Fibroblast of mammary gland (primary cell): ENCODE results near the gene DNTT.

Source experiments
- DNase-seq: peaks from one replicate; pipeline ENCODE4 v3.0.0-alpha.2; 2010; ENCODE audit warnings: low read depth
- H3K4me3 ChIP-seq: 2 replicates; pipeline ENCODE4 v1.5.1; 2011; ENCODE audit warnings: low read depth, mild to moderate bottlenecking, low read length, moderate library complexity; ENCODE audit not compliant: control insufficient read depth
- TF ChIP-seq, protein P1 (sequence below): conservative IDR thresholded peaks from 2 replicates; pipeline ENCODE4 v1.5.1; 2011; ENCODE audit warnings: low read depth, low read length, inconsistent platforms; ENCODE audit not compliant: control insufficient read depth, insufficient read depth

The DNTT gene

DNA sequence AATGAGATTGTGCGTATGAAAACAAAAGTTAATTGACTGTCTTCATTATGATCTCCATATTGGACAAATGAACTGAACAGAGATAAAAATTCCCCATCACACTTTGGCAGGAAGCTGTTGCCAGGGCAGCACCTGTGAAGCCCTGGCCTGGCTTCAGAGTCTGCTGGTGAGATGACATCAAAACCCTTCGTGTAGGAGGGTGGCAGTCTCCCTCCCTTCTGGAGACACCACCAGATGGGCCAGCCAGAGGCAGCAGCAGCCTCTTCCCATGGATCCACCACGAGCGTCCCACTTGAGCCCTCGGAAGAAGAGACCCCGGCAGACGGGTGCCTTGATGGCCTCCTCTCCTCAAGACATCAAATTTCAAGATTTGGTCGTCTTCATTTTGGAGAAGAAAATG, at the start of gene DNTT:
Gene DNTT (plus strand): TSS at position 205 of the 400 bp plus-strand sequence. CDS start 64 bp downstream, at position 269.
- no peak for DNase-seq
- TF ChIP-seq, protein P1, sequence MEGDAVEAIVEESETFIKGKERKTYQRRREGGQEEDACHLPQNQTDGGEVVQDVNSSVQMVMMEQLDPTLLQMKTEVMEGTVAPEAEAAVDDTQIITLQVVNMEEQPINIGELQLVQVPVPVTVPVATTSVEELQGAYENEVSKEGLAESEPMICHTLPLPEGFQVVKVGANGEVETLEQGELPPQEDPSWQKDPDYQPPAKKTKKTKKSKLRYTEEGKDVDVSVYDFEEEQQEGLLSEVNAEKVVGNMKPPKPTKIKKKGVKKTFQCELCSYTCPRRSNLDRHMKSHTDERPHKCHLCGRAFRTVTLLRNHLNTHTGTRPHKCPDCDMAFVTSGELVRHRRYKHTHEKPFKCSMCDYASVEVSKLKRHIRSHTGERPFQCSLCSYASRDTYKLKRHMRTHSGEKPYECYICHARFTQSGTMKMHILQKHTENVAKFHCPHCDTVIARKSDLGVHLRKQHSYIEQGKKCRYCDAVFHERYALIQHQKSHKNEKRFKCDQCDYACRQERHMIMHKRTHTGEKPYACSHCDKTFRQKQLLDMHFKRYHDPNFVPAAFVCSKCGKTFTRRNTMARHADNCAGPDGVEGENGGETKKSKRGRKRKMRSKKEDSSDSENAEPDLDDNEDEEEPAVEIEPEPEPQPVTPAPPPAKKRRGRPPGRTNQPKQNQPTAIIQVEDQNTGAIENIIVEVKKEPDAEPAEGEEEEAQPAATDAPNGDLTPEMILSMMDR = no peak
- H3K4me3 ChIP-seq = no peak within 1 kb of the TSS

DNA sequence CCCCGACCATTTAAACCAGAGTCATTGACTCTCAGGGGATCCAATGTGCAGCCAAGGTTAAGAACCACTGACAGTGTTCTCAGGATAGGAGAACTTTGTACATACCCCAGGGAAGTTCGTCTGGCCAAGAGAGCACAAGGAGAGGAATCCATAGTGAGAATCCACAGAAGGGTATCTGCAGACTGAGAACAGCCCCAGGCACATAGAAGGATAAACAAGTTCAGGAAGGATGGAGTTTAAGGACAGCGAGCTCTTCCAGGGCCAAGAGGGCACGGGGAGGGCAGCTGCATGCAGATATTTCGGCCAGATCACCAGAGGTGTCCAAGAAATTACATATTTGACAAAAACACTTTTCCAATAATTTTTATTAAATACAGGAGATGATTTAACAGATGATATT, 49.3 kb upstream of the DNTT start:
- no peak for DNase-seq
- TF ChIP-seq, protein P1 = no peak
- no peak overlapping the region for H3K4me3 ChIP-seq

- DNase-seq = no peak
- no peak overlapping the region for H3K4me3 ChIP-seq
These were observed 48.5 kb upstream of the DNTT start for GRCh38 chr10:96255549-96256333.

DNA sequence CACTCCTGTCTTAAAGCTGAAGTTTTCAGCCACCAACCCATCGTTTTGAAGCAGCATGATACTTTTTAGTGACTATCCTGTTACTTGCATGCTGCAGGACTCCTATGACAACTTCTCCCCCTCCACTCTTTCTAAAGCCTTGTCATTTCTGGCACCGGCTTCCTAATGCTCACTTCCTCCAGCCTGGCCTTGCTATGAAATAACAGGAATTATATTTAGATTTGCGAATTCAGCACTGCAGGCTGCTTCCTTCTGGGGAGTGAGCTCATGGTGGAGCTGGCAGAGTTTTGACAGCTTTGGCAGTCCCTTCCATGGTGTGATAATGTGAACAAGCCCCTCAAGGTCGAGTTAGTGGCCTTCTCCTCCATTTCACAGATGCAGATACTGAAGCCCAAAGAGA, 46.3 kb upstream of the DNTT start:
- no peak overlapping the region for H3K4me3 ChIP-seq
- no peak for DNase-seq
- TF ChIP-seq, protein P1 = no peak

More at GRCh38 chr10:96255549-96256333, 48.5 kb upstream of the DNTT start:
- TF ChIP-seq, protein P1 = no peak

DNA sequence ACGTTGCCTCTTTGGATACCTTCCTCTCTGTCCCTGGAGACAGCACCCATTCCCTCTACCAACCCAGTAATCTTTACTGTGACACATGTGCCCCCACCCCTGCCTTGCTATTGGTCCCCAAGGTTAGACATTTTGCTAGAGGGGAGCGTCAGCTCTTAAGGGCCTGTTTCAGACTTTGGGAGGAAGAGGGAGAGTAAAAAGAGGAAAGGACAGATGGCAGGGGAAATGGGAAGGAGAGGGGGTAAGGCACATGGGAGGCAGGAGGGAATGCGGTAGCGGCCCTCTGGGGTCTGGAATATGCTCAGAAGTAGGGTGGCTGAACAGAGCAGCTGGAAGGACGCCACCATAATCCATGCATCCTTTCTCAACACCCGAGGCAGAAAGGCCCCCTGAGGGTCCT, 45.1 kb upstream of the DNTT start:
- no peak overlapping the region for H3K4me3 ChIP-seq
- no peak for DNase-seq
- TF ChIP-seq, protein P1 = no peak

DNA sequence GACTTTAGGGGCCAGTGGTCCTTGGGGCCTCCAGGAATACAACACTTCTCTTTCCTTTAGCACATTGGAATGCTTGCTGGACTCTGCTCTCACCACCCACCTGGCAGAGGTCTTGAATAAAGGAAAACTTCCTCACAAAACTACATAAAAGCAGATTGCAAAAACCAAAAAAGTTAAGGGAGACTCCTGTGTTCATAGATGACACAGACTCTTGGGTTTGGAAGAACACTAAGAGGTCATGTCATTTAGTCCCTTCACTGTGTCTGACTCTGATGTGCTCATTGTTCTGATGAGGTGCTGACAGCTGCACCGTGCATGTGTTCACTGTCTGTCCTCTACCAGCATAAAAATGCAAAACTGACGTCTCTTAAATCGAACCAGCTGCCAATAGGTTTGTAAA, 44.2 kb upstream of the DNTT start:
- DNase-seq = no peak
- TF ChIP-seq, protein P1 = no peak
- no peak overlapping the region for H3K4me3 ChIP-seq

- no peak overlapping the region for H3K4me3 ChIP-seq
- TF ChIP-seq, protein P1 = no peak
- DNase-seq = no peak
These were observed 43.1 kb upstream of the DNTT start for GRCh38 chr10:96261132-96261531.
